HT1080 (cell line): ENCODE measurements around the gene SBNO1. TPM values are rescaled to one million over a fixed set of nuclear protein-coding genes. Genes with fewer than 3 reads are reported as not detected.
"Not testable (repeated sequence)": the region's sequence is repeated elsewhere in the genome, so short reads cannot be mapped to it uniquely, and the experiment has no call there.

ENCODE experiments used
- DNase-seq: peaks from one replicate; pipeline ENCODE4 v3.0.0-alpha.2; 2015; ENCODE audit warnings: low read depth
- total RNA-seq: library from RNA; depleted of rRNA; stranded (reverse); fragments of >200 nt; shearing (Covaris generic); gene quantifications from 2 replicates; pipeline ENCODE4 v1.2.3, GENCODE V29; 2014

Gene SBNO1
- total RNA-seq, 1 experiment from 2014 or later, result 29.0 TPM

DNA sequence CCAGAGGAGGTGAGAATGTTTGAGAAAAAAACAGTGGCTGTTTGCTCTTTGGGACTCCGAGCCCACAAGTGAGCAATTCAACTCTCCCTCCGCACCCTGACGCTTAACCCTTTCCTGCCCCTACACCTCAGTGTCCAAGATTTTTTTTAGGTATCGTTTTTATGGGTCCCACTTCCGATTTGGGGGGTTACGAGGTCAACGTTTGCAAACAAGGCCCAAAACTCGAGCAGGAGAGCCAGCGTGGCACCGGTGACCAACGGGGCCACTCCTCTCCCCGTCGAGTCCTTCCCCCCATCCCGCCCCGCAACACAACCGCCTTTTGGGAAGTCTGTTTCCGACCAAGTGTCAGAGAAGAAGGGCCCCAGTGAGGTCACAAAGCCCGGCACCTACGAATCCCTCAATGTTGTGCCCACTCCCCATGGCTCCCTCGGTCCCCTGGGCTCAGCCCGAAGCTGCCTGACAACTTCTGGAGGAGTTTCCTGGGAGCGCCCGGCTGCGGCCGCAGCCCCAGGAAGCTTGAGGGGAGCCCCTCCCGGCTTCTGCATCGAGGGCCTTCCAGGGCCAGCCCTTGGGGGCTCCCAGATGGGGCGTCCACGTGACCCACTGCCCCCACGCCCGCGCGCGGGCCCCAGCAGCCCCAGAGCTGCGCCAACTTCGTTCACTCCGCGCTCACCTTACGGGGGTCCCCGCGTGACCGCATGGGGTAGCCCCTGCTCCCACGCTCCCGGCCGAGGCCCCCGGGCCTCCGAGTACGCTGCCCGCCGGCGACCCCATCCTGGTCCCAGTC lies 94.2 kb downstream of the SBNO1 start:
- peak; percentile 35 for DNase-seq

GRCh38 chr12:123269896-123270213 lies 94.8 kb downstream of the SBNO1 start:
- no peak for DNase-seq

DNA sequence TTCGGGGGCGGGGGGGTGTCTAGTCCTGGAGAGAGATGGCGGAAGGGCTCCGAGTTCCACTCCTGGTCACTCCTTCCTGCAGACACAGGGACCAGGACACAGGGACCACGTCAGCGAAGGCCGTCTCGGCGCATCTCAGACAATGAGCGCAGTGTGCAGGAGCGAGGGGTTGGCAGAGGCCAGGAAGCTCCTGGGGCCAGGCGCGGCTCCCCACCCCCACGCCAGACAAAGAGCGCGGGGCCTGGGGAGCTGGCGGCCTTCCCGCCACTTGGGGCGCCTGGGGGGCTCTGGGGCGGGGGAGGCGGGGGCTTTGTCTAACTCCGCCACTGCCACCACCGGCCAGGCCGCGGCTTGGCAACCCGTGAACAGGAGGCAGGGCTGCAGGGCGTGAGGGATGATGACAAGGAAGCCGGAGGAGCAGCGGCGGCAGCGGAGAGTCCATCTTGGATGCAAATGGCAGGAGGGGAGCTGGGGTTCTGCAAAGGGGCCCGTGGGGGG lies 95.2 kb downstream of the SBNO1 start:
- DNase-seq, result no peak

- DNase-seq, result no peak
These were observed 95.8 kb downstream of the SBNO1 start for GRCh38 chr12:123268850-123269249.

GRCh38 chr12:123267991-123268843 lies 96.4 kb downstream of the SBNO1 start:
- DNase-seq, result no peak

- no peak for DNase-seq
These were observed 97.2 kb downstream of the SBNO1 start for GRCh38 chr12:123267335-123267920.

DNA sequence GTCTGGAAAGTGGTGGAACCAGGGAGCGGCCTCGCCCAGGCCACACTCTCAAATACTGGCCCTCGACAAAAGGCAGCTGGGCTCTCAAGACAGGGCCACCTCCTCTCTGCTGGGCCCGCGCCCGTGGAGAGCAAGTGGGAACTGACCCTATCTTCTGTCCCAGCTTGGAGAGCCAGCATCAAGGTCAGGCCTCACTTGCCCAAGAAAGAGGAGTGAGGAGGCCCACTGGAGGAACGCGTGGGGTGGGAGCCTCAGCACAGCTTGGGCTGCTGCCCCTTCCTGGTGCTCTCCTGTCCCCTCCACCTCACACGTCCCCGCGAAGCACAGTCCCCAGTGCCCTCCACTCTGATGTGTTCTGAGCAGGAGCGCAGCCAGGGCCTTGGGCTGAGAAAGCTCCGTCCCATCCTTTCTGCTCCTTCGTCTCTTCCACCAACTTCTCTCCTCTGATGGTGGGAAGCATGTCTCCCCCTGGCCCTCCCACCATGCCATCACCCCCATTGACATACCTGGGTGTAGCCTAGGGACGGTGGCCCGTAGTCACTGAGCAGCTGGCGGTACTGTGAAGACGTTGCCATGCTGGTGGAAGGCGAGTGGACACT lies 97.9 kb downstream of the SBNO1 start:
- no peak for DNase-seq

GRCh38 chr12:123265851-123266678 lies 98.6 kb downstream of the SBNO1 start:
- no peak for DNase-seq

GRCh38 chr12:123264642-123265041 lies 100.0 kb downstream of the SBNO1 start:
- DNase-seq, result no peak

GRCh38 chr12:123263196-123263817 lies 101.3 kb downstream of the SBNO1 start:
- no peak for DNase-seq

GRCh38 chr12:123261196-123261595 lies 103.5 kb downstream of the SBNO1 start:
- DNase-seq, result no peak

GRCh38 chr12:123260081-123260480 lies 104.6 kb downstream of the SBNO1 start:
- no peak for DNase-seq

- DNase-seq, result no peak
These were observed 106.1 kb downstream of the SBNO1 start for GRCh38 chr12:123258593-123258992.

GRCh38 chr12:123254853-123255446 lies 109.7 kb downstream of the SBNO1 start:
- DNase-seq, result no peak

DNA sequence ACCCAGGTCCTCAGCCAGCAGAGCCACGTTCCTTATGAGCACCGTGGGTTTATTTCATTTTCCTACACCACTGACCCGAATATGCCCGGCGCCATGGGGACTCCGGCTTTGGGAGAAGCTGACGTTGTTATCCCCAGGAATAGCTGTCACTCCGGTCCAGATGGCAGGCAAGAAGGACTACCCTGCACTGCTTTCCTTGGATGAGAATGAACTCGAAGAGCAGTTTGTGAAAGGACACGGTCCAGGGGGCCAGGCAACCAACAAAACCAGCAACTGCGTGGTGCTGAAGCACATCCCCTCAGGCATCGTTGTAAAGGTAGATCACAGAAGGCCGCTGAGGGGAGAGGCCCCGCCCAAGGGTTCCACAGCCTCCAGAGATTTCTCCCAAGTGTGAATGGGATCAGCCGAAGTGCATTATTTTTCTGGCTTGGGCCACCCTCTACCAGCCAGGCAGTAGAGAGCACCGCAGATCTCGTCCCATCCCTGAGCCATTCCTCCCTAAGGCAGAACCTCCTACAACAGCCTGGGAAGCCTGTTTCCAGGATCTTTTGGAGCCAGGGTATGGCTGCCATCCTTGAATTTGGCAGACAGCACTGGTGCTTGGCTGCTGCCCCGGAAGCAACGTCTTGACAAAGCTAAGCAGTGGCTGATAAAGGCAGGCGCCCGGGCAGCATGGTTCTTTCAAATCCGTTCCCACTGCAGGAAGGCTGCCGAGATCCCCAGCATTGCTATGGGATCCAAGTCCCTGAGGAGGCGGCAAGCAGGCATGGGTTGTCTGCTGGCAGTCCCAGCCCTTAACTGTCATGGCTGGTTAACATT lies 110.8 kb downstream of the SBNO1 start:
- DNase-seq, result no peak

DNA sequence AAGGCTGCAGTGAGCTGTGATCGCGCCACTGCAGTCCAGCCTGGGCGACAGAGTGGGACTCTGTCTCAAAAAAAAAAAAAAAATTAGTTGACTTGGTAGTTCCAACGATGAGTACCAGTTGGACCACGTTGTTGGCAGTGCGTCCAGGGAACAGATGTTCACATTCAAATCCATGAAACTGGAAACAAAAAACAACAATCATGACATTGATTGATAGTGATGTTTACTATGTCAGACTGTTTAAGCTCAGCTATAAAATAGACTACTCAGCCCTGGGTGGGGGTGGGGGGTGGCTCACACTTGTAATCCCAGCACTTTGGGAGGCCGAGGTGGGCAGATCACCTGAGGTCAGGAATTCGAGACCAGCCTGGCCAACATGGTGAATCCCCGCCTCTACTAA lies 112.3 kb downstream of the SBNO1 start:
- DNase-seq, result not testable (repeated sequence)

DNA sequence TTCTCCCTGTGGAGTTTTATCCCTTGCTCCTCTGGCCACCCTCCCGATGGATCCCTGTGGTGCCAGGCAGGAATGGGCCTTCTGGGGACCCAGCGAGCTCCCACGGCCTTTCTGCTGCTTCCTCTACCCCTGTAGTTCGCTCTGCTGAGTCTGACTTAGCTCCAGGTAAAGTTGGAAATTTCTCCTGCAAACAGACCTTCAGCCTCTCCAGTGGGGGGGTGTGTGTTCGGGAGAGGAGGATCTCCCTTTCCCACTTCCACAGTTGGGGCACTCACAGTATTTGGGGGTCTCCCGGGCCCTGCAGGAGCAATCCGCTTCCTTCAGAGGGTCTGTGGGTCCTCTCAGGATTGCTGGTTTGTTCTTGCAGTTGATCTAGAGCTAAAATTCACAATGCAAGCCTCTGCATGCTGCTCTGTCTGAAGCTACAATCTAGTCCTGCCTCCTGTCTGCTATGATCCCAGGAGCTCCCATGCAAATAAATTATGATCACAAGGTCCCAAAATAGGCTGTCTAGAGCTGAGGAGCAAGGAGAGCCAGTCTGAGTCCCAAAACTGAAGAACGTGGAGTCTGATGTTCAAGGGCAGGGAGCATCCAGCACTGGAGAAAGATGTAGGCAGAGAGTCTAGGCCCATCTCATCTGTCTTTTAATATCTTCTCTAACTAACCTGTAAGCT lies 113.1 kb downstream of the SBNO1 start:
- no peak for DNase-seq
